Measurements from ENCODE around the gene GAGE10.

GRCh38 chrX:49257846-49258748 lies 45.3 kb upstream of the GAGE10 start:
- TF ChIP-seq CTCF (conservative IDR thresholded peaks at IDR 0.05; ENCODE audit: low read length), result no peak
- no peak for TF ChIP-seq EZH2phosphoT487 (IDR thresholded peaks at IDR 0.05; ENCODE audit: borderline replicate concordance, low read depth, low read length)

Measured in OCI-LY7 (cell line).